H1 (cell line): Measurements from ENCODE around the gene RELB. TPM values are rescaled to one million over a fixed set of nuclear protein-coding genes. Genes with fewer than 3 reads are reported as not detected.

Experiments used
- ASH2L ChIP-seq: fragments of 200-600, 300-600 bp; sonication (generic); IDR thresholded peaks from one replicate; pipeline ENCODE4 v1.7.1; 2017; ENCODE audit warnings: low read length
- BACH1 ChIP-seq: IDR thresholded peaks from 2 replicates; pipeline ENCODE4 v1.6.1; 2012; ENCODE audit warnings: low read length, improper control_type of control experiment
- BRCA1 ChIP-seq: IDR thresholded peaks from 2 replicates; pipeline ENCODE4 v1.6.1; 2012; ENCODE audit warnings: low read depth, low read length, improper control_type of control experiment
- CEBPB ChIP-seq: IDR thresholded peaks from 2 replicates; pipeline ENCODE4 v1.6.1; 2012; ENCODE audit warnings: low read depth, low read length
- CHD1 ChIP-seq: IDR thresholded peaks from 2 replicates; pipeline ENCODE4 v1.6.1; 2012; ENCODE audit warnings: low read depth, low read length, improper control_type of control experiment
- CREB1 ChIP-seq: IDR thresholded peaks from 2 replicates; pipeline ENCODE4 v1.6.1; 2012; ENCODE audit warnings: inconsistent platforms
- EGR1 ChIP-seq: IDR thresholded peaks from 2 replicates; pipeline ENCODE4 v1.6.1; 2011; ENCODE audit warnings: low read depth, low read length, borderline replicate concordance
- HDAC2 ChIP-seq, 2 experiments: fragments of 300-600 bp in 1 of 2; sonication (generic) in 1 of 2; IDR thresholded peaks; 2 replicates each; pipeline ENCODE4 v1.6.1; 2011 to 2012; ENCODE audit warnings: low read depth in 2 of 2, low read length in 2 of 2, mild to moderate bottlenecking in 2 of 2, moderate library complexity in 2 of 2, borderline replicate concordance in 1 of 2, inconsistent platforms in 1 of 2
- HDAC6 ChIP-seq: IDR thresholded peaks from one replicate; pipeline ENCODE4 v1.7.1; 2012; ENCODE audit warnings: low read depth, mild to moderate bottlenecking, inconsistent platforms, low read length, moderate library complexity
- KDM4A ChIP-seq: IDR thresholded peaks from one replicate; pipeline ENCODE4 v1.7.1; 2012; ENCODE audit warnings: low read depth, mild to moderate bottlenecking, moderate library complexity, low read length, inconsistent platforms; ENCODE audit not compliant: severe bottlenecking
- KDM5A ChIP-seq: fragments of 200-600 bp; IDR thresholded peaks from 2 replicates; pipeline ENCODE4 v1.7.1; 2012; ENCODE audit warnings: mild to moderate bottlenecking, low read length, inconsistent platforms, mixed read lengths
- MAFK ChIP-seq: IDR thresholded peaks from 2 replicates; pipeline ENCODE4 v1.6.1; 2012; ENCODE audit warnings: low read depth, mild to moderate bottlenecking, improper control_type of control experiment, low read length
- MAX ChIP-seq: IDR thresholded peaks from 2 replicates; pipeline ENCODE4 v1.6.1; 2012; ENCODE audit warnings: inconsistent platforms
- NRF1 ChIP-seq: IDR thresholded peaks from 2 replicates; pipeline ENCODE4 v1.6.1; 2011; ENCODE audit warnings: mild to moderate bottlenecking, low read depth, low read length, improper control_type of control experiment
- PHF8 ChIP-seq: fragments of 200-600 bp; sonication (generic); conservative IDR thresholded peaks from 2 replicates; pipeline ENCODE4 v1.7.1; 2012; ENCODE audit warnings: low read depth, mild to moderate bottlenecking, inconsistent platforms, low read length, moderate library complexity
- POLR2A ChIP-seq, 2 experiments: IDR thresholded peaks; 1 replicate in 1 of 2; 2 replicates in 1 of 2; pipeline ENCODE4 v1.6.1; 2011; ENCODE audit warnings: low read depth in 2 of 2, low read length in 2 of 2, mild to moderate bottlenecking in 2 of 2; ENCODE audit errors: control extremely low read depth in 1 of 2
- POLR2AphosphoS5 ChIP-seq: IDR thresholded peaks from 2 replicates; pipeline ENCODE4 v1.6.1; 2011; ENCODE audit warnings: low read depth, low read length
- RXRA ChIP-seq: IDR thresholded peaks from 2 replicates; pipeline ENCODE4 v1.6.1; 2011; ENCODE audit warnings: low read depth, mild to moderate bottlenecking, low read length, moderate library complexity; ENCODE audit not compliant: insufficient read depth
- SP2 ChIP-seq: IDR thresholded peaks from 2 replicates; pipeline ENCODE4 v1.6.1; 2012; ENCODE audit warnings: mild to moderate bottlenecking, low read length, inconsistent platforms
- SRF ChIP-seq: IDR thresholded peaks from 2 replicates; pipeline ENCODE4 v1.6.1; 2011; ENCODE audit warnings: mild to moderate bottlenecking, low read depth, low read length, moderate library complexity
- TAF7 ChIP-seq: optimal IDR thresholded peaks from 2 replicates; pipeline ENCODE3; 2011; ENCODE audit warnings: low read depth, mild to moderate bottlenecking, inconsistent platforms, low read length, moderate library complexity, borderline replicate concordance
- TEAD4 ChIP-seq: IDR thresholded peaks from 2 replicates; pipeline ENCODE4 v1.6.1; 2012; ENCODE audit warnings: low read depth, low read length, inconsistent platforms, mixed read lengths
- polyA plus RNA-seq, 7 experiments: library from polyadenylated mRNA; depleted of rRNA in 3 of 7; stranded (reverse) in 5 of 7; unstranded in 2 of 7; fragments of >200 nt in 5 of 7; fragments of 200-250 nt in 2 of 7; gene quantifications; 1 replicate in 5 of 7; 2 replicates in 1 of 7; 4 replicates in 1 of 7; pipeline versions ENCODE4 v1.2.1 to v1.2.3, GENCODE V29; 2011 to 2013; ENCODE audit warnings: missing spikeins in 2 of 7, mixed read lengths in 2 of 7
- total RNA-seq: library from RNA; stranded (reverse); fragmentation: NEBNext Ultra II Directional; extraction: Animal tissue kit (Norgen Biotek cat#: 25700); gene quantifications from 2 replicates; pipeline ENCODE4 v1.2.1, GENCODE V29; 2021
- TF ChIP-seq, protein P1 (sequence below): IDR thresholded peaks from 2 replicates; pipeline ENCODE4 v1.6.1; 2012; ENCODE audit warnings: low read length, inconsistent platforms

The RELB gene
- total and polyA plus RNA-seq, 2 of the 8 experiments (the other 6 are each of a cell fraction or from before 2014, with no cell fraction given): 10.0 to 13.1 TPM

- TF ChIP-seq, protein P1, sequence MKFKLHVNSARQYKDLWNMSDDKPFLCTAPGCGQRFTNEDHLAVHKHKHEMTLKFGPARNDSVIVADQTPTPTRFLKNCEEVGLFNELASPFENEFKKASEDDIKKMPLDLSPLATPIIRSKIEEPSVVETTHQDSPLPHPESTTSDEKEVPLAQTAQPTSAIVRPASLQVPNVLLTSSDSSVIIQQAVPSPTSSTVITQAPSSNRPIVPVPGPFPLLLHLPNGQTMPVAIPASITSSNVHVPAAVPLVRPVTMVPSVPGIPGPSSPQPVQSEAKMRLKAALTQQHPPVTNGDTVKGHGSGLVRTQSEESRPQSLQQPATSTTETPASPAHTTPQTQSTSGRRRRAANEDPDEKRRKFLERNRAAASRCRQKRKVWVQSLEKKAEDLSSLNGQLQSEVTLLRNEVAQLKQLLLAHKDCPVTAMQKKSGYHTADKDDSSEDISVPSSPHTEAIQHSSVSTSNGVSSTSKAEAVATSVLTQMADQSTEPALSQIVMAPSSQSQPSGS: no peak
- TF ChIP-seq KDM5A (no peak), KDM4A (peak; percentile 64), TEAD4 (no peak), TAF7 (no peak), SP2 (no peak), CEBPB (no peak), BRCA1 (no peak), CREB1 (peak; percentile 42; the same call in 1 of the 2 replicates), NRF1 (no peak), POLR2AphosphoS5 (peak; percentile 66; the same call in 1 of the 2 replicates), HDAC6 (no peak), EGR1 (no peak), POLR2A (IDR thresholded peaks at IDR 0.05; ENCODE audit: control extremely low read depth in 1 of 2, low read depth in 2 of 2, low read length in 2 of 2) (peak; percentile 42 to 84), SRF (no peak), CHD1 (no peak), MAX (0 out of 2 replicates have a peak, but pooled peaks have one; percentile 45), HDAC2 (IDR thresholded peaks at IDR 0.05; ENCODE audit: borderline replicate concordance in 1 of 2, low read depth in 2 of 2, low read length in 2 of 2) (peak in 1 of 2 experiments; percentile 87; a peak in 2 of 4 replicates), ASH2L (peak; percentile 80), PHF8 (peak; percentile 94), MAFK (no peak), BACH1 (no peak), RXRA (no peak)
These were observed 37.9 kb downstream of the RELB start, which contains the start of gene CLASRP (continued) for GRCh38 chr19:45038931-45039893.
